Subcutaneous adipose tissue (tissue), 4 donors: Measurements from ENCODE around the gene LDLRAD4. TPM values are rescaled to one million over a fixed set of nuclear protein-coding genes. Genes with fewer than 3 reads are reported as not detected.

ENCODE experiments used
- CTCF ChIP-seq: fragments of 450-650 bp; IDR thresholded peaks from one replicate; pipeline ENCODE4 v1.5.1; 2016; ENCODE audit warnings: low read depth, mild to moderate bottlenecking, control low read depth, antibody characterized with exemption, moderate library complexity
- total RNA-seq, 4 donors: library from RNA; depleted of rRNA; stranded (reverse); fragments of >200 nt; gene quantifications; one replicate each; pipeline ENCODE4 v1.1.0, GENCODE V29; 2016

The LDLRAD4 gene
- total RNA-seq, 4 donors from 2014 or later, result 16.4 to 28.4 (median 21.6) TPM

GRCh38 chr18:13446024-13446423, 227.5 kb downstream of the LDLRAD4 start:
- no peak for TF ChIP-seq CTCF

DNA sequence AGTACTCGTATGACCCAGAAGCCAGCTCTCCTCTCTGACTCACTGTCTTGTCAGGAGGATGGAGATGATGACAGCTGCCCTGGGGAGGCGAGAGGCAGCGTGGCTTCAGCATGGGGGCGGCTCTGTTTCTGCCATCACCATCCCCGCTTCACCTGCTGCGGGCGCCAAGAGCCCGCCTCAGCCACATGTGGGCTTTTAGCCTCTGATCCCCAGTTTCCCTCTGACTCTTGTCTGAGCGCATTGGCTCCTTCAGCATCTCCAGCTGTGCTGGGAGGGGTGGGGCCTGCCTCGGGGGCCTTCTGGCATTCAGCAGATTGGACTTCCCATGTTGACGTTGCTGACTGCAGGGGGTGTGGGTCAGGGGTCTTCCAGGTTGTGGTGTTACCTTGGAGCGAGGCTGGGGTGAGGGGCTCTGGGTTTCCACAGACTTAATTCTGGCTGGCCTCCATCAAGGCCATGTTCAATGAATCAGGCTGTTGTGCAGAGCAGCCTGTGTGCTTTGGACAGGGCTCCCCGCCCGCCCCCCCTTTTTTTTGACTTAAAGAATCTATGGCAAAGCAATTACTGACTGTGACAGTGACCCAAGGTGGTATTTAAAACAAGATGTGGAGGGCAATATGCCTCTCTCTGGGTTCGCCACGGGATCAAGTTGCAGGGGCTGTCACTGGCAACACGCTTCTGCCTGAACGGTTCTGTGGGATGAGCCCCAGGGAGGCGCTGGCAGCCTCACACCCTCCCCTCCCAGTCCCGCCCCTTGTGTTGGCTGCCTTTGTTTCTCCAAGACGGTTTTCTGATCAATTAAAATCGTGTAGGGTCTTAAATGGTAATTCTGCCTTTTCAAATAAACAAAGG, 228.3 kb downstream of the LDLRAD4 start:
- no peak for TF ChIP-seq CTCF

DNA sequence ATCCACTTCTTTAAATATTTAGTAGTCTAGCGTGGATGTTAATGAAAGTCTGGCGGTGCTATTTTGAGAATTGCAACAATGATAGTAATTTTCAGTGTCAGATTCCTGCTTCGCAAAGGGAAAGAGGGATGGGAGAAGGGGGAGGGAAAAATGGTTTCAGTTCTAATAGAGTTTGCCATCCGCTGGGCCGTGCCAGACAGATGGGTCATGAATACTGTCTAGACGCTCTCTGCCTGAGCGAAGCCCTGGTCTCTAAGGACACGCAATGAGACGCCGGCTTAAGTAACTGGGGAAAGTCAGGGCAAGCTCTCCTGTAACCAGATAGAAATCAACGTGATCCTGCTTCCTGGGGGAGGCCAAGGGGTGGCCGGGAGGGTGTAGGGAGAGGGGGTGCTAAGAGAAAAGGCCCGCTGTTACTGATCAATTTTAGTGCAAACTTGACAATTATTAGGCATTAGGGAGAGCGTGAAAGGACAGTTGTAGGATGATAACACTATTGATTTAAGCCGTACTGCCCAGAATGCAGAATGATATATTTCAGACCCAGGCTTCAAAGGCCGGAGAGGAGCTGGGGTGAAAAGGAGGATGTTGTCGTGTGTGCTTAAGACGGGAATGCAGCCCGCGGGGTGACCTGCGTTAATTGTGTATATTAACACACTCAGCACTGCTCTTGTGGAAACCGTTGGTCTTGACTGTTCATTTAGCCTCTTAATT, 229.2 kb downstream of the LDLRAD4 start:
- no peak for TF ChIP-seq CTCF

DNA sequence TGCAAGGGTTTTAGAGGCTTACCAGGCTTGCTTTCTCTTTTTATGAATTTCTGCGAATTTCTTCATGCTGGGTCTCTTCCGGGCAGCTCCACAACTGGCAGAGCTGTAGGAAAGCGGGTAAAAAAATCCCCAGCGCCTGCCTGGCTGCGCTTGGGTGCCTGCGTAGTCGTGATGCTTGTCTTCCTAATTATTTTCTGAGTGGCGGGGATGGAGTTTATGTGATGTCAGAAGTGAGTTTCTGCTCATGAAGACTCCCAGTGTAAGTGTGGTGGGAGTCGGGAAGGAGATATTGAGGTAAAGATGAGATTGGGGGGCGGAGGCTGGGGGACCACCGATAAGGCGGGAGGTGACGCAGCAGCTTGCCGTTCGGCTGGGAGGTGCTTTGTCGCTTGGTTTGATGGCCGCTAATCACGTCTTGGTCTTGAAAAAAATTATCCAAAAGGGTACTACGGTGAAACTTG, 229.8 kb downstream of the LDLRAD4 start:
- TF ChIP-seq CTCF, result no peak

DNA sequence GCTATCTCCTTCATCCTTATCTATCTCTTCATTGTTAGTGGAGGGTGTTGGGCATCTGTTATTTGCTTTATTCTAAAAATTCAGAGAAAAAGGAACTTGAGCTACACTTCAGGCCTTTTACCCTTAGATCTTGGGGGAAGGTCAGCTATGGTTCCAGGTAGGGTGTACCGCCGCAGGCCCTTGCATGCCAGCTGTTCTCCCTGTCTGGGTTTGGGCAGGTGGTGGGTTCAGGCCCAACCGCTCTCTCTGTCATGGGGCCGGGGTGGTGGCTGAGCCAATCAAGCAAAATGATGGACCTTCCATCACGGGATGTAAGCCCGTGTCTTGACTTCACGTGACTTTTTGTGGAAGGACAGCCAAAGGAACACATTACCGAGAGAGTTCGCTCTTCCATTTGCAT, 231.1 kb downstream of the LDLRAD4 start:
- no peak for TF ChIP-seq CTCF

- no peak for TF ChIP-seq CTCF
These were observed 232.0 kb downstream of the LDLRAD4 start for GRCh38 chr18:13450289-13451212.
